HEK293 (cell line): ENCODE results near the gene TMEM247.
A peak's percentile ranks its signal among the peaks of the same experiment; 100 is the strongest.

Experiments used
- CTCF ChIA-PET: fragments of 350-600 bp; formaldehyde crosslinking; extraction: SDS; loops from one replicate; lab custom pipeline; 2021; ENCODE audit warnings: antibody characterized with exemption; lab: Yijun Ruan, JAX
- POLR2A ChIA-PET: fragments of 300-600 bp; formaldehyde crosslinking; extraction: SDS; loops from one replicate; lab custom pipeline; 2020; ENCODE audit warnings: antibody characterized with exemption, inconsistent platforms; lab: Yijun Ruan, JAX
- H3K27ac ChIP-seq: fragments of 200-500 bp; sonication (Bioruptor generic); 2 replicates; pipeline ENCODE4 v1.5.1; 2014; ENCODE audit warnings: low read depth, low read length, control low read depth, inconsistent platforms; ENCODE audit errors: extremely low read depth
- H3K36me3 ChIP-seq, 2 experiments: fragments of 200-500 bp in 1 of 2; sonication (Bioruptor generic) in 1 of 2; 1 replicate in 1 of 2; 2 replicates in 1 of 2; pipeline ENCODE4 v1.5.1; 2014 to 2017; ENCODE audit warnings: inconsistent platforms in 2 of 2, low read length in 2 of 2; ENCODE audit not compliant: control insufficient read depth in 2 of 2, insufficient read depth in 1 of 2
- H3K4me1 ChIP-seq: fragments of 200-500 bp; sonication (Bioruptor generic); 2 replicates; pipeline ENCODE4 v1.5.1; 2014; ENCODE audit warnings: mild to moderate bottlenecking, low read length, inconsistent platforms; ENCODE audit not compliant: control insufficient read depth, insufficient read depth
- H3K4me3 ChIP-seq: 2 replicates; pipeline ENCODE4 v1.5.1; 2011; ENCODE audit warnings: low read depth, mild to moderate bottlenecking, control low read depth, low read length, moderate library complexity
- H3K9me3 ChIP-seq: fragments of 200-500 bp; sonication (Bioruptor generic); 2 replicates; pipeline ENCODE4 v1.5.1; 2014; ENCODE audit warnings: low read depth, low read length, inconsistent platforms; ENCODE audit not compliant: control insufficient read depth, insufficient read depth
- AEBP2 ChIP-seq: fragments of 450-650 bp; formaldehyde crosslinking; IDR thresholded peaks from 2 replicates; pipeline ENCODE4 v1.5.1; 2016; ENCODE audit warnings: missing biosample characterization, missing genetic modification characterization, borderline replicate concordance
- BCL11A ChIP-seq: fragments of 450-650 bp; formaldehyde crosslinking; IDR thresholded peaks from 2 replicates; pipeline ENCODE4 v1.5.1; 2016; ENCODE audit warnings: low read depth, missing biosample characterization, missing genetic modification characterization
- BCL6B ChIP-seq: fragments of 450-650 bp; formaldehyde crosslinking; IDR thresholded peaks from 2 replicates; pipeline ENCODE4 v1.5.1; 2017; ENCODE audit warnings: missing biosample characterization, missing genetic modification characterization
- GLIS2 ChIP-seq: fragments of 450-650 bp; formaldehyde crosslinking; IDR thresholded peaks from 2 replicates; pipeline ENCODE4 v1.5.1; 2016; ENCODE audit warnings: missing biosample characterization, missing genetic modification characterization
- IKZF3 ChIP-seq: fragments of 450-650 bp; IDR thresholded peaks from 2 replicates; pipeline ENCODE4 v1.5.0; 2018; ENCODE audit warnings: missing biosample characterization, mild to moderate bottlenecking, missing genetic modification characterization, moderate library complexity
- MZF1 ChIP-seq: fragments of 450-650 bp; formaldehyde crosslinking; IDR thresholded peaks from 2 replicates; pipeline ENCODE4 v1.5.1; 2017; ENCODE audit warnings: missing biosample characterization, missing genetic modification characterization, borderline replicate concordance
- PATZ1 ChIP-seq: fragments of 450-650 bp; formaldehyde crosslinking; IDR thresholded peaks from 2 replicates; pipeline ENCODE4 v1.5.1; 2016; ENCODE audit warnings: missing biosample characterization, missing genetic modification characterization
- REPIN1 ChIP-seq: fragments of 450-650 bp; formaldehyde crosslinking; IDR thresholded peaks from 2 replicates; pipeline ENCODE4 v1.5.1; 2017; ENCODE audit warnings: missing biosample characterization, missing genetic modification characterization, low read depth
- SCRT1 ChIP-seq: fragments of 450-650 bp; formaldehyde crosslinking; IDR thresholded peaks from 2 replicates; pipeline ENCODE4 v1.5.1; 2016; ENCODE audit warnings: missing biosample characterization, missing genetic modification characterization, borderline replicate concordance
- SETDB1 ChIP-seq: IDR thresholded peaks from one replicate; pipeline ENCODE4 v1.6.1; 2017; ENCODE audit warnings: mild to moderate bottlenecking, low read length, moderate library complexity, mixed read lengths; ENCODE audit not compliant: insufficient read length
- WT1 ChIP-seq: fragments of 450-650 bp; formaldehyde crosslinking; IDR thresholded peaks from 2 replicates; pipeline ENCODE4 v1.5.1; 2016; ENCODE audit warnings: missing biosample characterization, missing genetic modification characterization
- ZBTB17 ChIP-seq: fragments of 450-650 bp; formaldehyde crosslinking; IDR thresholded peaks from 2 replicates; pipeline ENCODE4 v1.5.1; 2016; ENCODE audit warnings: missing biosample characterization, missing genetic modification characterization
- ZFHX2 ChIP-seq: fragments of 450-650 bp; formaldehyde crosslinking; conservative IDR thresholded peaks from 2 replicates; pipeline ENCODE4 v1.5.1; 2016; ENCODE audit warnings: missing biosample characterization, missing genetic modification characterization
- ZNF132 ChIP-seq: fragments of 450-650 bp; formaldehyde crosslinking; IDR thresholded peaks from 2 replicates; pipeline ENCODE4 v1.5.1; 2017; ENCODE audit warnings: missing biosample characterization, missing genetic modification characterization, borderline replicate concordance
- ZNF138 ChIP-seq: fragments of 450-650 bp; formaldehyde crosslinking; IDR thresholded peaks from 2 replicates; pipeline ENCODE4 v1.5.1; 2016; ENCODE audit warnings: missing biosample characterization, missing genetic modification characterization, borderline replicate concordance
- ZNF16 ChIP-seq: fragments of 450-650 bp; formaldehyde crosslinking; IDR thresholded peaks from 2 replicates; pipeline ENCODE4 v1.5.1; 2016; ENCODE audit warnings: low read depth, missing biosample characterization, missing genetic modification characterization
- ZNF248 ChIP-seq: fragments of 450-650 bp; formaldehyde crosslinking; IDR thresholded peaks from 2 replicates; pipeline ENCODE4 v1.5.1; 2017; ENCODE audit warnings: missing biosample characterization, missing genetic modification characterization
- ZNF391 ChIP-seq: fragments of 450-650 bp; formaldehyde crosslinking; IDR thresholded peaks from 2 replicates; pipeline ENCODE4 v1.5.1; 2016; ENCODE audit warnings: low read depth, missing biosample characterization, missing genetic modification characterization, borderline replicate concordance
- ZNF433 ChIP-seq: fragments of 450-650 bp; formaldehyde crosslinking; IDR thresholded peaks from 2 replicates; pipeline ENCODE4 v1.5.1; 2016; ENCODE audit warnings: missing biosample characterization, missing genetic modification characterization, low read depth
- ZNF580 ChIP-seq: fragments of 450-650 bp; formaldehyde crosslinking; IDR thresholded peaks from 2 replicates; pipeline ENCODE4 v1.5.1; 2016; ENCODE audit warnings: missing biosample characterization, missing genetic modification characterization
- ZNF610 ChIP-seq: fragments of 450-650 bp; formaldehyde crosslinking; IDR thresholded peaks from 2 replicates; pipeline ENCODE4 v1.5.1; 2016; ENCODE audit warnings: missing biosample characterization, missing genetic modification characterization, borderline replicate concordance
- ZNF658 ChIP-seq: fragments of 450-650 bp; formaldehyde crosslinking; IDR thresholded peaks from 2 replicates; pipeline ENCODE4; 2016; ENCODE audit warnings: missing biosample characterization, missing genetic modification characterization
- ZNF677 ChIP-seq: fragments of 450-650 bp; IDR thresholded peaks from 2 replicates; pipeline ENCODE4 v1.5.0; 2018; ENCODE audit warnings: missing biosample characterization, mild to moderate bottlenecking, missing genetic modification characterization, moderate library complexity
- ZNF791 ChIP-seq: fragments of 450-650 bp; formaldehyde crosslinking; IDR thresholded peaks from 2 replicates; pipeline ENCODE4 v1.5.1; 2016; ENCODE audit warnings: missing biosample characterization, missing genetic modification characterization
- ZNF792 ChIP-seq: fragments of 450-650 bp; formaldehyde crosslinking; IDR thresholded peaks from 2 replicates; pipeline ENCODE4 v1.5.1; 2016; ENCODE audit warnings: missing biosample characterization, missing genetic modification characterization
- ZSCAN16 ChIP-seq: fragments of 450-650 bp; formaldehyde crosslinking; IDR thresholded peaks from 2 replicates; pipeline ENCODE4 v1.5.1; 2016; ENCODE audit warnings: missing biosample characterization, missing genetic modification characterization
- ZSCAN4 ChIP-seq: fragments of 450-650 bp; formaldehyde crosslinking; IDR thresholded peaks from 2 replicates; pipeline ENCODE4 v1.5.1; 2017; ENCODE audit warnings: missing biosample characterization, missing genetic modification characterization

Gene TMEM247

GRCh38 chr2:46512185-46512584 lies 32.8 kb downstream of the TMEM247 start:
- CTCF ChIA-PET = no interaction called here
- no peaks in the 10 kb centered on the region for H3K9me3 ChIP-seq
- H3K27ac ChIP-seq = no peak overlapping the region
- TF ChIP-seq BCL6B (no peak), GLIS2 (no peak), IKZF3 (tag by site-specific recombination) (no peak), ZSCAN16 (no peak), REPIN1 (no peak), ZNF792 (tag by site-specific recombination) (no peak), MZF1 (tag by site-specific recombination) (no peak), ZNF658 (tag by site-specific recombination) (no peak), ZBTB17 (tag by site-specific recombination) (no peak), SCRT1 (no peak), ZFHX2 (tag by site-specific recombination) (no peak), ZNF433 (tag by site-specific recombination) (no peak), AEBP2 (no peak)
- no peaks in the 10 kb centered on the region for H3K4me1 ChIP-seq
- POLR2A ChIA-PET = no interaction called here
- no peaks in the 10 kb centered on the region for H3K36me3 ChIP-seq
- H3K4me3 ChIP-seq = no peak overlapping the region

GRCh38 chr2:46514738-46515137 lies 35.4 kb downstream of the TMEM247 start:
- POLR2A ChIA-PET = no interaction called here
- Histone ChIP-seq H3K36me3 (no peaks in the 10 kb centered on the region), H3K9me3 (no peaks in the 10 kb centered on the region), H3K4me3 (no peak overlapping the region), H3K4me1 (no peaks in the 10 kb centered on the region), H3K27ac (no peak overlapping the region)
- CTCF ChIA-PET = interaction anchor here (0.7 kb wide), 2 partner anchors 25 to 55 kb away, joined by 3 read pairs; no protein-coding TSS in a partner anchor
- TF ChIP-seq ZNF391 (tag by site-specific recombination) (no peak), SETDB1 (peak; percentile 80), ZSCAN16 (no peak), ZNF791 (tag by site-specific recombination) (peak; percentile 95)

- ChIA-PET POLR2A (no interaction called here), CTCF (interaction anchor here (0.7 kb wide), 1 partner anchor 34 kb away, joined by 3 read pairs; no protein-coding TSS in a partner anchor)
- Histone ChIP-seq H3K36me3 (no peaks in the 10 kb centered on the region), H3K4me3 (no peak overlapping the region), H3K9me3 (no peaks in the 10 kb centered on the region), H3K27ac (no peak overlapping the region), H3K4me1 (no peaks in the 10 kb centered on the region)
- TF ChIP-seq ZNF677 (tag by site-specific recombination) (no peak), WT1 (no peak), BCL11A (no peak), ZNF16 (tag by site-specific recombination) (no peak), ZNF132 (tag by site-specific recombination) (no peak), PATZ1 (tag by site-specific recombination) (no peak), ZNF610 (tag by site-specific recombination) (no peak), ZNF248 (tag by site-specific recombination) (no peak), ZSCAN4 (tag by site-specific recombination) (no peak), ZNF580 (no peak), ZNF138 (tag by site-specific recombination) (no peak)
Observed at GRCh38 chr2:46517485-46517884, 38.1 kb downstream of the TMEM247 start.
